ENCODE measurements around the gene PTGES2.

PTGES2 gene

GRCh38 chr9:128127568-128127989 is at the start of gene PTGES2:
TSS of gene PTGES2 (minus strand) at chr9:128127729. CDS start at chr9:128127717, 12 bp downstream.
- peak; percentile 81 for DNase-seq

- no peak for DNase-seq
Measured at GRCh38 chr9:128175726-128176125, 48.2 kb upstream of the PTGES2 start.

DNA sequence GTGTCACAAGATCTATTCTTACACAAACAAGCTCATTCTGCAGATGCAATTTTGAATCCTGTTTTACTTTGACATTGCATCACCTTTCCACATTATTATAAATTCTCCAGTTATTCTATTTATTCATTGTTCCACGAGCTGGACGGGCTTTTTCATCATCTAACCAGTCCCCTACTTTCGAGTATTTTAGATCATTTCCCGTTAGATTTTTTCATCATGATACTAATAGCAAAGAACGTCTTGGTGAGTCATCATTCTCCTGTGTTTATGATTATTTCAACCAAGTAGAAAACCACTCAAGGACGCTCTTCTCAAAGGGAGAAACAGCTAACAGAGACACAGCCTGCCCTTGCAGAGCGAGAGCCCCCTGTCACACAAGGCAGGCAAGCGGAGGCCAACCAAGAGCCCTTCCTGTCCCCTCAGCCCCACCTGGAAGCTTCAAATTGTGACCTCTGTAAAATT is 47.6 kb upstream of the PTGES2 start:
- no peak for DNase-seq

DNA sequence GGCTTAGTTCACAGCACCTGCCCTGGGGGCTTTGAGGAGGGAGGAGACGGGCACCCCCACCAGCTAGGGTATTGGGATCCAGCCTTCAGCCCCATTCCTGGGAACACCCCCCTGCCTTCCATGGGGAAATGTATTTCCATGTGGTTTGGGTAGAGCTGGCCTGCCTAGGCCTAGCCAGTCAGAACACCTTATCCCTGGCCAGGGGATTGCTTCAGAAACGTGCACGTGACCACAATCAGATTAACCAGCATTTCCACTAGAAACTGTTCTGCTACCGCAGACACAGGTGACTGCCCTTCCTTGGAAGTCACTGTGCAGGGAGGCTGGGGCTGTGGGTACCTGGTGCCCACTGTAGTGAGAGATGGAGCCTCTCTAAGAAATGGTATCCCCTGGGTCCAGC is 46.5 kb upstream of the PTGES2 start:
- DNase-seq: no peak

DNA sequence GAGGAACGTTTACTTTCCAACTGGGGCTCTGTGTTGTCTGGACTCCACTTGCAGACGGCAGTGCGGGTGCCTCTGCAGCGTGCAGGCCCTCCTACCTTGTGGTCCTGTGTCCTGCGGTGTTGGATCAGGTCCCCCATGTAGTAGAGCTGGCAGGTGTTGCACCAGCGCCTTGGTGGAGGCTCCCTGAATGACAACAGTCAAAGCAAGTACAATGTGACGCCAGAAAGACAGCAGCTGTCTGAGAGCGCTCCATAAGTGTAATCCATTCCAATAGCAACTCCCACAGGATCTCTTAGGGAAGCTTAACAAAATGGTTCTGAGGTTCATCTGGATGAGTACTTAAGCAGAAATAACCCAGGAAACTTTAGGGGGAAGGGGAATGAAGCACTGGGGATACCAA is 42.4 kb upstream of the PTGES2 start:
- no peak for DNase-seq

GRCh38 chr9:128169492-128169891 is 42.0 kb upstream of the PTGES2 start:
- DNase-seq: no peak

DNA sequence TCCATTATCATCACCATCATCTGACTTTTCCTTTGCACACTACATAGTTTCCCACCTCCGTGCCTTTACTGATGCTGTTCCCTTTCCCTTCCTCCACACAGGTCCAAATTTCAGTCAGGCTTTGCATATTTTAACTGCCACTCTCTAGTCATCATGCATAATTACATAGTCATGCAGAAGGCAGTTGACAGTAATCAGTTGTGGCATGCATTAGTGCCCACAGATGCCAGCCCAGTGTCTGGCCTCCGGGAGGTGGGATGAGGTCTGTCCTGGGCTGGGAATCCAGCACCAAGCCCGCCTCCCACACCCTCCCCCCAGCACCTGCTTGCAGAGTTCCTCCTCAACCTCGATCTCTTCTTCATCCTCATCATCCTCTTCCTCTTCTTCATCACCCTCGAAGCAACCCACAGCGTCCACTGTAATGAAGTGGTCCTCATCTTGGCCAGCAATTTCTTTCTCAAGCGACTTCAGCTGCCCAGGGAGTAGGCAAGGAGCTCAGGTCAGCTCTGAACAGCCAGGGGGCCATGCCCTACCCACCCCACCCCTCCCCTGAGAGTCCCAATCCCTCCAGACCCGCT is 41.3 kb upstream of the PTGES2 start:
- DNase-seq: no peak

GRCh38 chr9:128167209-128167608 is 39.7 kb upstream of the PTGES2 start:
- no peak for DNase-seq

DNA sequence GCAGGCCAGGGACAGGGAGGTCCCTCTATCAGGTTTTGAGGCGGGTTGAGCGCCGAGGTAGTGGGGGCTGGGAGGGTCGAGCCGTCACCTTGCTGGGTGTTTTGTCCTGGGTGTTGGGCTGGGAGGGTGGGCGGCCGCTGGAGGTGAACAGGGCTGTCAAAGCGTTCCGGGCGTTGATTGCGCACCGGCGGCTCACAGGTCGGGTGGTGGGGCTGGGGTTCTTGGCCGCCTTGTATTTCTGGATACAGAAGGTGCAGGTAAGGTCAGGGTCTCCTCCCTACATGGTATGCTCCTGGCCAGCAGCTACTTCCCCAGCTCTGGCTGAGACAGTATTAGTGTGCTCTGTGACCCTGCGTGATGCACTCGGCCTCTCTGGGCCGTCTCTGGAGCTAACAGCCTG is 38.6 kb upstream of the PTGES2 start:
- no peak for DNase-seq

GRCh38 chr9:128164307-128164885 is 36.9 kb upstream of the PTGES2 start:
- DNase-seq: no peak

GRCh38 chr9:128163523-128164306 is 36.2 kb upstream of the PTGES2 start:
- DNase-seq: no peak

GRCh38 chr9:128163027-128163515 is 35.5 kb upstream of the PTGES2 start:
- DNase-seq: no peak

GRCh38 chr9:128162215-128163026 is 34.9 kb upstream of the PTGES2 start:
- no peak for DNase-seq

DNA sequence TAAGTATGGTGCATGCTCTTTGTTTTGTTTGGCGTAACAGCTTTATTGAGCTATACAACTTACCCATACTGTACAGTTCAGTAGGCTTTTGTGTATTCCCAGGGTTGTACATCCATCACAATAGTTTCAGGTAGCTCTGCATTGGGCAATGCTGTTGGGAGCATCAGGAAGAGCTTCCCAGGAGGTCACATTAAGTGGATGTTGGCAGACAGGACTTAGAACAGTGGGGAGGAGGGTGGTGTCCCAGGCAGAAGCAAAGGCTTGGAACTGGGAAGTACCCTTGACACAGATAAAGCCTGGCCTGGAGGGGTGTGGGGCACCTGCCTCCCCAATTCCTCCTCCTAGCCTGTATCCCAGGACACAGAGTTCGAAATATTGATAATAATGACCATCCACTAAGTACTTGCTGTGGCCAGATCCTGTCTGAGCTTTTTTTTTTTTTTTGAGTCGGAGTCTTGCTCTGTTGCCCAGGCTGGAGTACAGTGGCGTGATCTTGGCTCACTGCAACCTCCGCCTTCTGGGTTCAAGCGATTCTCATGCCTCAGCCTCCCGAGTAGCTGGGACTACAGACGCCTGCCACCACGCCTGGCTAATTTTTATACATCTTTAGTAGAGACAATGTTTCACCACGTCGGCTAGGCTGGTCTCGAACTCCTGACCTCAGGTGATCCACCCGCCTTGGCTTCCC is 33.8 kb upstream of the PTGES2 start:
- DNase-seq: no peak

- DNase-seq: no peak
Measured at GRCh38 chr9:128160603-128160987, 33.1 kb upstream of the PTGES2 start.

DNA sequence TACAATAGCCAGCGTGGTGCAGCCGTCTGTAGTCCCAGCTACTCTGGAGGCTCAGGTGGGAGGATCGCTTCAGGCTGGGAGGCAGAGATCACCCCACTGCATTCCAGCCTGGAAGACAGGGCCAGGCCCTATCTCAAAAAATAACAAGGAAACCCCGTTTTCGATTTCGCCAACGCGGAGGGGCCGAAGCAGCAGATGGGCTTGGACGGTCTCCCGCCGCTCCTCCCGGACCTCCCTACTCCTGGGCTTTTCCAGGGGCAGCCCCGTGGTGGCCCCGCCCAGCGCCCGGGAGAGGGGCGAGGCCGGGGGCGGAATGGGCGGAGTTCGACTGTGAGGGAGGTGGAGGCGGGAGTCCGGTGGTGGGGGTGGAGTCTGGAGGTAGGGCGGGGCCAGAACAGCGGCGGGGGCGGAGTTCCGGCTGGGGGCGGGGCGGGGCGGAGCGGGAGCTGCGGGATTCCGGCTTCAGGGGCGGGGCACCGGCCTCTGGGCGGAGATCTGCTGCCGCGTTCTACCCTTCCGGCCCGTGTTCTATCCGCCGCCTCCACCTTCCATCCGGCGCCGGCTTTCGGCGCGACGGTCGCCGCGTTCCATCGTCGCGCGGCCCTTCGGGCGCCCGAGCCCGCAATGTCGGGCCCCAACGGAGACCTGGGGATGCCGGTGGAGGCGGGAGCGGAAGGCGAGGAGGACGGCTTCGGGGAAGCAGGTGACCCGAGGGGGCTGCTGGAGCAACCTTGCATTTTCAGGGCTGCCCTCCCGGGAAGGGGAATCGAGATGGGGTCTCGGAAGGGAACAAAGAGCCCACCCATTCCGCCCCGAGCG is 32.5 kb upstream of the PTGES2 start, which contains the start of gene BBLN:
BBLN (plus strand) TSS at position 482 of the 819 bp plus-strand sequence; CDS start at position 625, 143 bp downstream.
- peak; percentile 92 for DNase-seq

DNA sequence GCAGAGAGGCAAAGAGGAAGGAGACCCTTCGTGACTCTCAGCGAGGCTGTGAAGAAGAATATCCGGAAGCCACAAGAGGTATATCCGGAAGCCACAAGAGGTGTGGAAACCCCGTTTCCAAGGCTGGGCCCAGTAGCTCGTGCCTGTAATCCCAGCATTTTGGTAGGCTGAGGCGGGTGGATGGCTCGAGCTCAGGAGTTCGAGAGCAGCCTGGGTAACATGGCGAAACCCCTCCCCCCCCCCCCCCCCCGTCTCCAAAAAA is 31.9 kb upstream of the PTGES2 start:
- DNase-seq: peak; percentile 48

- no peak for DNase-seq
Measured at GRCh38 chr9:128155736-128156500, 28.4 kb upstream of the PTGES2 start.

DNA sequence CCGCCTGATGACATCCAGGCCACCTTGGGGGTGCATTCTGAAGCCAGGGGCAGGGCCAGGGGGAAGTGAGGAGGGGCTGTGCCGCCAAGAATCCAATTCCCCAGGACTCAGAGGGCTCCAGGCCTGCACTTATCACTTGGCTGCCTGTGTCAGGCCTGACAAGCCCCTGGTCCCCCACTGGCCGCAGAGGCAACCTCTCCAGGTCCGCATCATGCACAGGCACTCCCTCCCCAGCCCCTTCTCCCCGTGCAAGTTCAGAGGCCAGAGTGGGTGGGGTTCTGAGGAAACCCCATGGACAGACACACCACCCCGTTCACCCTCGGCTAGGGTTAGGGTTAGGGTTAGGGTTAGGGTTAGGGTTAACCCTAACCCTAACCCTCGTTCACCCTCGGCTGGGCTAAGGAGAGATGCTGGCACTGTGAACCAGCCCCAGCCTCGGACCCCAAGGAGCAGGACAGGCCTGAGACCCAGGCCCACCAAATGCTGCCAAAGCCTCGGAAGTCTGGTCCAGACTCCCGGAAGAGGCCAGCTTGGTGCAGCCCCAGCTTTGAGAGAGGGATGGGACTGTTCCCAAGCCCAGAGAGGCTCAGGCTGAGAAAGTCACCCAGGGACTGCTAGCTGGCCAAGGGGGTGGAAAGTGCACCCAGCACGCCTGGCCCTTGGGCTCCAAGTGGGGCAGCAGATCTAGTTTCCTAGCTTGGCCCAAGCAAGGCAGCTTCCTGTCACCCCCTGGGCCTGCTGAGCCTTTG is 26.6 kb upstream of the PTGES2 start:
- DNase-seq: no peak
